ENCODE measurements around the gene SOCS1. TPM values are rescaled to one million over a fixed set of nuclear protein-coding genes. Genes with fewer than 3 reads are reported as not detected.

SOCS1 gene
- total and polyA plus RNA-seq, 2 experiments from 2014 or later, result 84.7 to 104 TPM

- no peak for TF ChIP-seq REST (IDR thresholded peaks at IDR 0.05; ENCODE audit: unreplicated experiment)
- no peak for TF ChIP-seq JUNB (IDR thresholded peaks at IDR 0.05; ENCODE audit: unreplicated experiment)
- TF ChIP-seq ZNF331 (CRISPR knock-in tag; IDR thresholded peaks at IDR 0.05; ENCODE audit: low read depth), result no peak
- no peak for TF ChIP-seq CTCF (conservative IDR thresholded peaks at IDR 0.05; ENCODE audit: low read depth in 2 of 2)
- no peak for TF ChIP-seq EZH2 (IDR thresholded peaks at IDR 0.05; ENCODE audit: low read depth, unreplicated experiment)
- TF ChIP-seq CREB1 (CRISPR knock-in tag; IDR thresholded peaks at IDR 0.05; ENCODE audit: low read depth), result no peak
- no peak for TF ChIP-seq ZNF114 (CRISPR knock-in tag; IDR thresholded peaks at IDR 0.05)
- no peak for TF ChIP-seq EZH2phosphoT487 (IDR thresholded peaks at IDR 0.05; ENCODE audit: unreplicated experiment)
These were observed 22.9 kb downstream of the SOCS1 start (continued) for GRCh38 chr16:11232852-11233726.

- Mint-ChIP-seq H3K4me3 (no peak overlapping the region), H3K4me1 (peaks cover 8% of the 10 kb centered on the region), H3K9me3 (no peaks in the 10 kb centered on the region), H3K27me3 (ENCODE audit: insufficient read depth, low read depth, poor library complexity) (peaks cover 13% of the 10 kb centered on the region), H3K36me3 (ENCODE audit: low read depth) (no peaks in the 10 kb centered on the region), H3K27ac (no peak overlapping the region)
- TF ChIP-seq REST (IDR thresholded peaks at IDR 0.05; ENCODE audit: unreplicated experiment) (no peak), ZNF331 (CRISPR knock-in tag; IDR thresholded peaks at IDR 0.05; ENCODE audit: low read depth) (no peak), STAT1 (IDR thresholded peaks at IDR 0.05; ENCODE audit: unreplicated experiment) (no peak), CTCF (conservative IDR thresholded peaks at IDR 0.05; ENCODE audit: low read depth in 2 of 2) (no peak), EZH2 (IDR thresholded peaks at IDR 0.05; ENCODE audit: low read depth, unreplicated experiment) (no peak), ZNF114 (CRISPR knock-in tag; IDR thresholded peaks at IDR 0.05) (no peak)
- Histone ChIP-seq H2AFZ (peak overlapping the region; percentile 97), H3F3A (replicated peaks; ENCODE audit: low read depth) (0 out of 2 replicates have a peak, but pooled peaks cover 6% of the 10 kb centered on the region), H3K79me2 (replicated peaks; ENCODE audit: insufficient read depth) (no peaks in the 10 kb centered on the region), H3K36me3 (ENCODE audit: insufficient read depth) (no peaks in the 10 kb centered on the region), H3K27ac (ENCODE audit: low read depth) (no peak overlapping the region), H3K27me3 (ENCODE audit: insufficient read depth) (no peaks in the 10 kb centered on the region), H4K20me1 (replicated peaks; ENCODE audit: insufficient read depth) (no peaks in the 10 kb centered on the region), H3K9me2 (ENCODE audit: insufficient read depth) (no peaks in the 10 kb centered on the region), H3K4me1 (ENCODE audit: insufficient read depth) (peaks cover 9% of the 10 kb centered on the region; the same call in 1 of the 2 replicates), H3K4me2 (peak overlapping the region; percentile 66), H3K4me3 (no peak overlapping the region)
- no peak for ATAC-seq
- no peak for DNase-seq (ENCODE audit: low spot score)
These were observed 23.6 kb downstream of the SOCS1 start for GRCh38 chr16:11232302-11232851.
